ENCODE results near the gene JAZF1. TPM values are rescaled to one million over a fixed set of nuclear protein-coding genes. Genes with fewer than 3 reads are reported as not detected.

Gene JAZF1
- total and polyA plus RNA-seq, 2 of the 8 experiments (the other 6 are each of a cell fraction or from before 2014, with no cell fraction given) = 2.6 to 21.8 TPM

DNA sequence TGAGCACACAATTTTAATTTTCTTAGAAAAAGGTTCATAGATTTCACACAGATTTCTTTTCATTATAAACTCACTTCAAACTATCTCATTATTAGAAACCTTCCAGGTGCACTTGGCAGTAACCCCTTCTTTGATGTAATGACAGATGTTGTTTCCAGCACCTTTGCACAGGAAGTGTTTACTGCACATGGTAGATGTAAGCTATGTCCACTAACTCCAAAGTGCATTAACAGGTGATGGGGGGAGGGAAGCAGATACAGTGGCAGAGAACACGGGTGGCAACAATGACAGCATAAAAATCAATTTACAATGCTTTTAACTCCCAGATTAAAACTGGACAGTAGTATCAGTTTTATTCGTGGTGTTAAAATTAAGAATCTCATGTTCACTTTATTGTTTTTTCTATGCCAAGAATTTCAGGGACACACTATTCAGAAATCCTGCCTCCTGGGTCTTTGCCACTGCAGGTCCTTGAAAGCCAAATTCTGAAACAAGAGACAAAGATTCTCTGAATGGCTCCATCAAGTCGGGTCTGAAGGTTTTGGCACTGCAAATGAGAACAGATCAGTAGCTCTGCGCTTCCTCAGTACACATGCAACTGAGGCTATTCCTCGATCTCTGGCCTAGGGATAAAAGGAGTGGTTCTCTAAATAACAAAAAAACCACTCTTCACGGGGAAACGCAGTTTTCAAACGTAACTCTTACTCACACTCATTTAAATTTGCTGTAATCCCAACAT is 187.7 kb downstream of the JAZF1 start:
- H3K56ac ChIP-seq (replicated peaks; ENCODE audit: insufficient read length, low read depth, low read length) = no peak overlapping the region
- no peaks in the 10 kb centered on the region for H3K79me2 ChIP-seq (ENCODE audit: control insufficient read depth in 1 of 2, insufficient read depth in 2 of 2, low read length in 2 of 2)
- H3K23me2 ChIP-seq (ENCODE audit: low read depth, low read length) = no peaks in the 10 kb centered on the region
- no peaks in the 10 kb centered on the region for H4K20me1 ChIP-seq (replicated peaks in 1 of 2; ENCODE audit: control insufficient read depth in 1 of 2, insufficient read depth in 2 of 2, low read length in 2 of 2)
- no peak overlapping the region for H2AFZ ChIP-seq (ENCODE audit: low read length)
- H3K36me3 ChIP-seq (ENCODE audit: control insufficient read depth in 2 of 4, insufficient read depth in 4 of 4, low read length in 3 of 4) = no peaks in the 10 kb centered on the region; a peak in 1 of 8 replicates
- no peak overlapping the region for H2BK12ac ChIP-seq (ENCODE audit: low read depth, low read length)
- no peak overlapping the region for H4K8ac ChIP-seq (ENCODE audit: extremely low read depth, insufficient read depth, low read length)
- DNase-seq (ENCODE audit: low read depth in 1 of 2, low spot score in 2 of 2) (no peak), FAIRE-seq (no peak)
- H3K9me3 ChIP-seq (ENCODE audit: insufficient read depth in 2 of 2, low read depth in 1 of 2, low read length in 1 of 2) = no peaks in the 10 kb centered on the region
- H2BK15ac ChIP-seq (ENCODE audit: low read length) = no peak overlapping the region
- H3K23ac ChIP-seq (ENCODE audit: insufficient read length) = no peak overlapping the region
- TF ChIP-seq MAFK (IDR thresholded peaks at IDR 0.05; ENCODE audit: low read depth, low read length) (no peak), ASH2L (IDR thresholded peaks at IDR 0.05; ENCODE audit: low read length) (no peak), POU5F1 (IDR thresholded peaks at IDR 0.05; ENCODE audit: low read depth, low read length) (no peak), POLR2AphosphoS5 (IDR thresholded peaks at IDR 0.05; ENCODE audit: low read depth, low read length) (no peak), CEBPB (IDR thresholded peaks at IDR 0.05; ENCODE audit: low read depth, low read length) (no peak), EGR1 (IDR thresholded peaks at IDR 0.05; ENCODE audit: borderline replicate concordance, low read depth, low read length) (no peak), SRF (IDR thresholded peaks at IDR 0.05; ENCODE audit: low read depth, low read length) (no peak)
- TF ChIP-seq, protein P1, sequence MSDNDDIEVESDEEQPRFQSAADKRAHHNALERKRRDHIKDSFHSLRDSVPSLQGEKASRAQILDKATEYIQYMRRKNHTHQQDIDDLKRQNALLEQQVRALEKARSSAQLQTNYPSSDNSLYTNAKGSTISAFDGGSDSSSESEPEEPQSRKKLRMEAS (IDR thresholded peaks at IDR 0.05) = no peak
- TF ChIP-seq, protein P2, sequence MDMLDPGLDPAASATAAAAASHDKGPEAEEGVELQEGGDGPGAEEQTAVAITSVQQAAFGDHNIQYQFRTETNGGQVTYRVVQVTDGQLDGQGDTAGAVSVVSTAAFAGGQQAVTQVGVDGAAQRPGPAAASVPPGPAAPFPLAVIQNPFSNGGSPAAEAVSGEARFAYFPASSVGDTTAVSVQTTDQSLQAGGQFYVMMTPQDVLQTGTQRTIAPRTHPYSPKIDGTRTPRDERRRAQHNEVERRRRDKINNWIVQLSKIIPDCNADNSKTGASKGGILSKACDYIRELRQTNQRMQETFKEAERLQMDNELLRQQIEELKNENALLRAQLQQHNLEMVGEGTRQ (IDR thresholded peaks at IDR 0.05; ENCODE audit: low read length) = no peak
- TF ChIP-seq, protein P3, sequence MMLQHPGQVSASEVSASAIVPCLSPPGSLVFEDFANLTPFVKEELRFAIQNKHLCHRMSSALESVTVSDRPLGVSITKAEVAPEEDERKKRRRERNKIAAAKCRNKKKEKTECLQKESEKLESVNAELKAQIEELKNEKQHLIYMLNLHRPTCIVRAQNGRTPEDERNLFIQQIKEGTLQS (IDR thresholded peaks at IDR 0.05; ENCODE audit: insufficient read depth, low read depth, low read length) = no peak
- no peaks in the 10 kb centered on the region for H3K27me3 ChIP-seq (replicated peaks in 1 of 4; ENCODE audit: control insufficient read depth in 3 of 4, extremely low read depth in 1 of 4, insufficient read depth in 3 of 4, low read length in 3 of 4)
- H3K4ac ChIP-seq (replicated peaks; ENCODE audit: insufficient read length, low read depth, low read length) = no peak overlapping the region
- H3K4me1 ChIP-seq (replicated peaks in 1 of 4; ENCODE audit: control insufficient read depth in 3 of 4, insufficient read depth in 4 of 4, low read length in 3 of 4) = no peaks in the 10 kb centered on the region; a peak in 1 of 7 replicates
- H3K79me1 ChIP-seq (ENCODE audit: low read depth, low read length) = no peaks in the 10 kb centered on the region; the same call in 1 of the 2 replicates
- no peak overlapping the region for H2AK5ac ChIP-seq (ENCODE audit: low read depth, low read length)
- H4K5ac ChIP-seq (ENCODE audit: insufficient read length, low read depth, low read length) = no peak overlapping the region
- ChIA-PET POLR2A (ENCODE audit: partially characterized antibody) (no interaction called here), CTCF (ENCODE audit: partially characterized antibody) (no interaction called here)
- WGBS, 2 experiments (ENCODE audit: extremely low coverage in 1 of 2, insufficient coverage in 1 of 2, insufficient read length in 1 of 2, insufficient replicate concordance in 2 of 2, low coverage in 1 of 2, low lambda C conversion rate in 2 of 2, missing lambda C conversion rate in 1 of 2) = 86% methylated on average over 8 of the region's 8 CpGs; no CpG with 5 or more reads in 1 of the 2 experiments
- no peak overlapping the region for H3K9ac ChIP-seq (replicated peaks in 1 of 4; ENCODE audit: extremely low read depth in 1 of 4, low read depth in 3 of 4, low read length in 3 of 4)
- H4K91ac ChIP-seq (replicated peaks; ENCODE audit: insufficient read length, low read length) = no peak overlapping the region
- H2BK20ac ChIP-seq (ENCODE audit: low read length) = no peak overlapping the region
- H2BK5ac ChIP-seq (ENCODE audit: low read depth, low read length) = no peak overlapping the region
- no peak overlapping the region for H2BK120ac ChIP-seq (replicated peaks; ENCODE audit: low read depth, low read length)
- no peak overlapping the region for H3K18ac ChIP-seq (ENCODE audit: extremely low read depth, low read length)
- H3K4me3 ChIP-seq (ENCODE audit: extremely low read depth in 1 of 4, insufficient read depth in 2 of 4, low read depth in 3 of 4, low read length in 4 of 4) = no peak overlapping the region
- H3K14ac ChIP-seq (ENCODE audit: insufficient read length) = no peak overlapping the region
- no peak overlapping the region for H3K27ac ChIP-seq (ENCODE audit: low read depth, low read length)
- H3K4me2 ChIP-seq (ENCODE audit: insufficient read depth in 1 of 2, low read depth in 2 of 2, low read length in 2 of 2) = no peak overlapping the region

Measured in H1 (cell line).